Suprapubic skin (tissue), 4 donors: ENCODE data around the gene GALNT3.

ENCODE experiments used
- CTCF ChIP-seq, 2 donors: fragments of 200-600 bp in 1 of 2; fragments of 450-650 bp in 1 of 2; sonication (generic) in 1 of 2; IDR thresholded peaks; one replicate each; pipeline ENCODE4 v1.5.1; 2016 to 2019; ENCODE audit warnings: antibody characterized with exemption in 2 of 2, mild to moderate bottlenecking in 1 of 2, moderate library complexity in 1 of 2
- EP300 ChIP-seq: sonication (generic); formaldehyde crosslinking; IDR thresholded peaks from one replicate; pipeline ENCODE4 v1.6.1; 2017; ENCODE audit warnings: antibody characterized with exemption
- POLR2A ChIP-seq, 2 donors: fragments of 450-650 bp; IDR thresholded peaks; one replicate each; pipeline ENCODE4 v1.6.1; 2017; ENCODE audit warnings: antibody characterized with exemption in 2 of 2, mild to moderate bottlenecking in 2 of 2, moderate library complexity in 2 of 2
- POLR2AphosphoS5 ChIP-seq, 3 donors: sonication (generic); formaldehyde crosslinking; IDR thresholded peaks; one replicate each; pipeline ENCODE4 v1.6.1; 2017; ENCODE audit warnings: antibody characterized with exemption in 3 of 3

GRCh38 chr2:165795011-165795410 lies 964 bp upstream of the GALNT3 start:
- TF ChIP-seq CTCF (IDR thresholded peaks at IDR 0.05) (no peak), POLR2A (IDR thresholded peaks at IDR 0.05) (no peak), POLR2AphosphoS5 (IDR thresholded peaks at IDR 0.05) (no peak), EP300 (no peak)
